ENCODE data around the gene PGAM4. TPM values are rescaled to one million over a fixed set of nuclear protein-coding genes. Genes with fewer than 3 reads are reported as not detected.

Gene PGAM4
- total RNA-seq, 2 donors from 2014 or later = not detected

DNA sequence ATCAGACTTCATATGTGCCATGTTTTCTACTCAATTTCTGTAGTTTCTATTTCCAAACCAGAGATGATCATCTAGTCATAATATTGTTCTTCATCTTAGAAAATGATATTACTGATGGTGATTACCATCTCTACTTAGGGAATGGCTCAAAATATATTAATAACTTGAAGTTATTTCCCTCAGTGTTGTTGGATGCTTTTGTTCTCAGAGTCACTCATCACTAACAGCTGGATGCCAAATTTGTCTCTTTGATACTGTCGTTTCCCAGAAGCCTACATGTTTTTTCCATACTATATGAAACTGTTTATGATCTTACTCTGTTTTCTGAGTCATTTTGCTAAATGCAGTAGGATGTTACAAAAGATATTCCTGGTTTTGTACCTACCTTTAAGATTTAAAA, 8.9 kb downstream of the PGAM4 start:
- intact Hi-C loops (cut with DNase I) = no loop called here
- no peak for DNase-seq (ENCODE audit: low spot score)
- Histone ChIP-seq H3K36me3 (no peaks in the 10 kb centered on the region), H3K27ac (no peak overlapping the region), H3K4me3 (no peak overlapping the region), H3K4me1 (replicated peaks) (no peaks in the 10 kb centered on the region), H3K9me3 (no peaks in the 10 kb centered on the region), H3K27me3 (replicated peaks; ENCODE audit: insufficient read depth) (no peaks in the 10 kb centered on the region)
- no peak for TF ChIP-seq POLR2AphosphoS5 (IDR thresholded peaks at IDR 0.05)
- no peak for TF ChIP-seq CTCF (IDR thresholded peaks at IDR 0.05)
- TF ChIP-seq POLR2A (IDR thresholded peaks at IDR 0.05) = no peak
- 71% methylated on average over 1 of the region's 1 CpG for WGBS

DNA sequence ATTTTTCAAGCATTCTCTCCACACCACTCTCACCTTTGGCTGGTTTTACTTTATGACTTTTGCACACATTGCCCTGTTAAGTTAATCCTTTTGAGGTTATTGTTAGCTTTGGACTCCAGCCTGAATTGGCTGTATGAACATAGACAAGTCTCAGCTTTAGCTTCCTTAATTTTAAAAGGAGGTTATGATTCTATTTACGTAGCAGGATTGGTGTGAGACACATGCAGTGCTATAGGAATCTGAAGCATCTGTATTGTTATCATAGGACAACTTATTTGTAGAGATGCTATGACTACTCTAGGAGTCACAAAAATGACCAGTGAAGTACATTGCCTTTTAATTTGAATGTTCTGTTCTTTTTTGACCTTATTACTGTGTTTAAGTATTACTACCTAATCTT, 15.7 kb downstream of the PGAM4 start:
- H3K4me3 ChIP-seq = no peak overlapping the region
- no peaks in the 10 kb centered on the region for H3K4me1 ChIP-seq (replicated peaks)
- no peaks in the 10 kb centered on the region for H3K27me3 ChIP-seq (replicated peaks; ENCODE audit: insufficient read depth)
- H3K36me3 ChIP-seq = no peaks in the 10 kb centered on the region
- H3K9me3 ChIP-seq = no peaks in the 10 kb centered on the region
- intact Hi-C loops (cut with DNase I) = no loop called here
- 13% methylated on average over 1 of the region's 1 CpG for WGBS
- peak; percentile 5 for DNase-seq (ENCODE audit: low spot score)
- H3K27ac ChIP-seq = no peak overlapping the region
- no peak for TF ChIP-seq POLR2AphosphoS5 (IDR thresholded peaks at IDR 0.05)
- TF ChIP-seq CTCF (IDR thresholded peaks at IDR 0.05) = no peak
- TF ChIP-seq POLR2A (IDR thresholded peaks at IDR 0.05) = no peak

DNA sequence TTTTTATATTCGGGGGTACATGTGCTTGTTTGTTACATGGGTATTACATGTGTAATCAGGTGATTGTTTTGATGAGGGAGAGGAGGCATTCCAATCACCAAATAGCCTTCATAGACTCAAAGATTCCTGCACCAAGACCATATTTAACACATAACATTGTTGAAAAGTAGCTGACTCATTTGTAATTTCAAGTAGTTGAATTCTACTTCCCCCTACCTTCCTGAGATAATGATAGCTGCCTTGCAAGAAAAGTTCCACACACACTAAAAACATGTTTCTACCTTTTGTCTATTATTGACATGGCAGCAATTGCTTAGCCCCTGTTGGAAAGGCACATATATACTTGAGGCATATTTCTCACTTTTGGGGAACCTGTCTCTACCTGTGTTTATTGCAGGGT, 16.1 kb downstream of the PGAM4 start:
- no peak for DNase-seq (ENCODE audit: low spot score)
- intact Hi-C loops (cut with DNase I) = no loop called here
- no peak overlapping the region for H3K27ac ChIP-seq
- H3K4me3 ChIP-seq = no peak overlapping the region
- no peaks in the 10 kb centered on the region for H3K4me1 ChIP-seq (replicated peaks)
- TF ChIP-seq POLR2AphosphoS5 (IDR thresholded peaks at IDR 0.05) = no peak
- no peak for TF ChIP-seq CTCF (IDR thresholded peaks at IDR 0.05)
- no peak for TF ChIP-seq POLR2A (IDR thresholded peaks at IDR 0.05)
- 5% methylated on average over 1 of the region's 1 CpG for WGBS
- H3K36me3 ChIP-seq = no peaks in the 10 kb centered on the region
- no peaks in the 10 kb centered on the region for H3K9me3 ChIP-seq
- no peaks in the 10 kb centered on the region for H3K27me3 ChIP-seq (replicated peaks; ENCODE audit: insufficient read depth)

DNA sequence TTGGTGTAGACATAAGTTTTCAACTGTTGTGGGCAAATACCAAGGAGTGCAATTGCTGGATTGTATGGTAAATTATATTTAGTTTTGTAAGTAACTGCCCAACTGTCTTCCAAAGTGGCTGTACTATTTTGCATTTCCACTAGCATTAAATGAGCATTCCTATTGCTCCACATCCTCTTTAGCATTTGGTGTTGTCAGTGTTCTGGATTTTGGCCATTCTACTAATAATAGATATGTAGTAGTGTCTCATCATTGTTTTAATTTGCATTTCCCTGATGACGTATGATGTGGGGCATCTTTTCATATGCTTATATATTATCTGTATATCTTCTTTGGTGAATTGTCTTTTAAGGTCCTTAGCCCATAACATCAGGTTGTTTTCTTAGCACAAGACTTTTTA, 17.3 kb downstream of the PGAM4 start:
- H3K4me3 ChIP-seq = no peak overlapping the region
- intact Hi-C loops (cut with DNase I) = no loop called here
- H3K27ac ChIP-seq = no peak overlapping the region
- no peaks in the 10 kb centered on the region for H3K9me3 ChIP-seq
- WGBS = 94% methylated on average over 1 of the region's 1 CpG
- no peak for DNase-seq (ENCODE audit: low spot score)
- H3K36me3 ChIP-seq = no peaks in the 10 kb centered on the region
- no peak for TF ChIP-seq POLR2AphosphoS5 (IDR thresholded peaks at IDR 0.05)
- H3K4me1 ChIP-seq (replicated peaks) = no peaks in the 10 kb centered on the region
- no peaks in the 10 kb centered on the region for H3K27me3 ChIP-seq (replicated peaks; ENCODE audit: insufficient read depth)

DNA sequence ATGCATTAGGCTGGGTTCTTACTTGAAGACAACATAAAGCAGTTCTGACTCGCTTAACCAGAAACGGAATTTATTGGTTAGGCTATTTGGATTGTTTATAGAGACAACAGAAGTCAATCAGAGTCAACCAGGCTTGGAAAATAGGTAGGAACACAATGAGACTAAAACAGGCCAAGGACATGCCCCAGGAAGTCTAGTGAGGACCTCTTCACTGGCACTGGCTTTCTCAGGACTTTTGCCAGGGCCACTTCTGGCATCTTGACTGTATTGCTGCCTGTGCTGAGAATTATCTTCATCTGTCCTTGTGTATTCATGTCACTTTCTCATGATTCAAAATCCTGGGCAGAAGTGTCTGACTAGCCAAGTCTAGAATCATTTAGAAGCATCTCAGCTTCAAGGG, 19.6 kb downstream of the PGAM4 start:
- Histone ChIP-seq H3K36me3 (no peaks in the 10 kb centered on the region), H3K4me1 (replicated peaks) (no peaks in the 10 kb centered on the region), H3K9me3 (no peaks in the 10 kb centered on the region), H3K27ac (no peak overlapping the region), H3K27me3 (replicated peaks; ENCODE audit: insufficient read depth) (no peaks in the 10 kb centered on the region), H3K4me3 (no peak overlapping the region)
- TF ChIP-seq POLR2AphosphoS5 (IDR thresholded peaks at IDR 0.05) (peak; percentile 21), CTCF (IDR thresholded peaks at IDR 0.05) (no peak), POLR2A (IDR thresholded peaks at IDR 0.05) (no peak)
- peak; percentile 24 for DNase-seq (ENCODE audit: low spot score)
- intact Hi-C loops (cut with DNase I) = no loop called here
- 6% methylated on average over 2 of the region's 2 CpGs for WGBS

Data from prostate gland (tissue), 2 donors.